Smooth muscle cell of the brain vasculature (primary cell): Measurements from ENCODE around the gene NETO2.

ENCODE experiments used
- DNase-seq: peaks from one replicate; pipeline ENCODE4 v3.0.0-alpha.2; 2012; ENCODE audit warnings: low read depth, low spot score

The NETO2 gene

DNA sequence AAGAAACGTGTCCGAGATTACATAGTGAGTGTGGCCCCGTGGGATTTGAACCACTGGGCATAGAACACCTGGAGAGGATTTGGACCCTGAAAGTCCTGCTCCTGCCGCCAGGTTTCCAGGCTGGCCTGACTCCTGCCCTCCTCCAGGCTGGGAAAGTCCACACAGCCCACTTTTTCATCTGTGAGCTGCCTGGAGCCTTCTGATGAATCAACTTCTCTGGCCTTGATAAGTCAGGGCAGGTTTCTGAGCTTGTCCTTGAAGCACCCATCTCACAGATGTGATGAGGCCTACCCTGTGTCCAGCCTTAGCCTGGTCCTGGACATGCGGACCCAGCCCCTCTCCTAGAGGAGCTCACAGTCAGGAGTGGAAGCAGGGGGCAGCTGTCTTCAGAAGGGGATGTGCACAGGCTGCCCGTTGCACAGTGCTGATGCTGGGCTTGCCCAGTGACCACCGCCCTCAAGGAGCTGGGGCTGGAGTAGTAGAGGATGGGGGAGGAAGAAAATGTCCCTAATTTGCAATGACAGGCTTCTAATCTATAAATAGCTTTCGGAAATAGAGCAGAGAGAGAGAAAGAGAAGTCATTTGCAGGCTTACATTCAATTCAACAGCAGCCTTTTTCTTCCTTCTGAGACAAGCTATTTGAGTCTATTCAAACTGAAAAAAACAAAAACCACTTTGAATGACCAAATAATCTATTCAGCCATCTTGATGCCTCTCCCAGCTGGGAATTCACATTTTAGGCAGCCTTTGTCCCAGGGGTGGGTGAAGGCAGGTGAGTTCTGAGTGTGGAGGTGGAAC, 96.8 kb downstream of the NETO2 start:
- DNase-seq: no peak

- no peak for DNase-seq
Observed at GRCh38 chr16:47045459-47045858, 98.3 kb downstream of the NETO2 start.

DNA sequence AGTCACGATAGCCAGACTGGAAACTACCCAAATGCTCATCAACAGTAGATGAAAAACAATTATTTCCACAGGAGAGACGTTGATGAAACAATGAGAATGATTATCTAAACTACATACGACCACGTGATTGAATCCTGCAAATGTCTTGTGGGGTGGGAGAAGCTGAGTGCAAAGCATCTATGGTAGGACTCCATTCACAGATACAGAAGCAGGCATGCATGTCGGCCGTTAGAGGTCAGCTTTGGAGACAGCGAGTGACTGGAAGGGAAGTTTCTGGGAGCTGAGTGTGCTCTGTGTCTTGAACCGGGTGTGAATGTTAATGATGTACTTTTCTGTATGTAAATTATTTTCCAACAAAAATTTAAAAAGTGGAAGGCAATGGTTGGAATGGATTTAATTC, 98.7 kb downstream of the NETO2 start:
- DNase-seq: no peak

GRCh38 chr16:47043970-47044684, 99.6 kb downstream of the NETO2 start:
- DNase-seq: no peak

DNA sequence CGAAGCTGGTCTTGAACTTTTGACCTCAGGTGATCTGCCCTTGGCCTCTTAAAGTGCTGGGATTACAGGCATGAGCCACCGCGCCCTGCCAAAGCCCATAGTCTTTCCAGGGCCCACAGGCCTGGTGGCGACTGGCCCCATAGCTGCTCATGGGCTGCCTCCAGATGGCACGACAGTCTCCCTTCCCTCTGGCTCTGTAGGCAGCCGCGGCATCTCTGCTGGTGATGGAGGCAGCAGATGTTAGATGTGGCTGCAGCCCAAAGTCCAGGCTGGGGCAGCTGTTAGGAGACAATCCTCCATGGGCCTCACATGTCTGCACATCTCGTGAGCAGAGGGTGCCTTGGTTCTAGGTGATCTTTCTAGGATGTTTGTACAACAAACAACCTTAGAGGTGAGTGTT, 100.5 kb downstream of the NETO2 start:
- no peak for DNase-seq

DNA sequence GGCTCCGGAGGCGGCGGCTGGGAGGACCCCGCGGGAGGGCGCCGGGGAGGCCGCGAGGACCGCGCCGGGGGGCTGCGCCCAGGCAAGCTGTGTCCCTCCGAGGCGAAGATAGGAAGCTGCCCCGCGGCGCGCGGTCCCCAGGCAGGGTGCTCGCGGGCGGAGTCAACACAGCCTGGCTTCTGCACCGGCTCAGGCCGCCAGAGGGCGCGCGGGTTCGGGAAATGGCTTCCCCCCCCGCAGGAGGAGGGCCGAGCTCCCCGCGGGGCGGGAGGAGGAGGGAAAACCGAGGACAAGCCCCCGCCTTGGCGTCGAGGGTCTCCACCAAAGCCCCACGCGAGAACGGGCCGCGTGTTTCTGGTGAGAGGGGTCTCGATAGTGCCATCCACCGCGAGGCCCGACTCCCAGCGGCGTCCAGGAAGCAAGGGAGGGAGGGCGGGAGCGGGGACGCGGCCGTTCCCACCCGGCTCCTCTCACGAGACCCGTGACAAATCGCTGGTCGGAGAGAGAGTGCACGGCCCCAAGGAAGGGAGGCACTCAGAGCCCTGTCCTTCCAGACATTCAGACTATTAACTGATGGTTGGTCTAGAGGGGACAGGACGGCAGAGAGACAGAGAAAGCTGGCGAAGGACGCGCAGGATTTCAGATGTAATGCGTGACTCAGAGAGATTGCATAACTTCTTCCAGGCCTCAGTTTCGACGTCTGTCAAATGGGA, 105.8 kb downstream of the NETO2 start:
- DNase-seq: peak; percentile 29

- DNase-seq: no peak
Observed at GRCh38 chr16:47037396-47037745, 106.4 kb downstream of the NETO2 start.

DNA sequence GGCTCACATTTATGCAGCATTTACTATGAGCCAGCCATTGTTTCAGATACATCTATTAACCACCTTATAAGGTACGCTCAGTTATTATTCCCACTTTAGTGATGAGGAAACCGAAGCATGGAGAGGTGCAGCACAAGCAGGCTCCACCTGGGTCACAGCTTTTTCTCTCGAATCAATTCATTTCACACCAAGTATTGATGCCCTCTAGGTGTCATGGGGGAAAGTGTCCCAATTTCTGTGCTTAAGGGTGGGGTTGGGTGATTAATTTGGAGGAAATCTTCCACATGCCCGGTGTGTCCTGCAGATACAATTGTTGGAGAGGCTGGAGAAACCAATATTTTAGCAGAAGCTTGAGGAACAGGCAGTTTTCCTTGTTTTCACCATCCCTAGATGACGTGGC, 107.5 kb downstream of the NETO2 start:
- no peak for DNase-seq

DNA sequence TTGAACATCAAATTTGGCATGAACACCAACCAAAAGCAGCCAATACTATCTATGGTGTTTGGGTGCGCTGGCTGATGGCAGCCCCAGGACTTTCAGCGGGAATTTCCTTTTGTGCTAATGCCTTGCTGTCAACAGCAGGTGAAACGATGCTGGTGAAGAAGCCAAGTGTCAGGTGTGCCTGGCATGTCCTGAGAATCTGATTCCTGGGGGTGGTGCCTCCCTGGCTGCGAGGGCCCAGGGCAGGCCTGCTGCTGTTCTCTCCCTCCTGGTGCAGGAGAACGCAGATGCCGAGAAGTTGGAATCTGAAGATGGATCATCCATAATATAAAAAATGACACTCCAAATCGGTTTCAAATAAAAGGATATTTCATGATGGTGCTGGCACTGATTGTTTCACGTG, 108.3 kb downstream of the NETO2 start:
- no peak for DNase-seq

GRCh38 chr16:47034455-47034854, 109.3 kb downstream of the NETO2 start:
- no peak for DNase-seq

- DNase-seq: no peak
Observed at GRCh38 chr16:47033176-47033575, 110.6 kb downstream of the NETO2 start.

GRCh38 chr16:47029724-47030123, 114.0 kb downstream of the NETO2 start:
- no peak for DNase-seq

- no peak for DNase-seq
Observed at GRCh38 chr16:47028767-47029377, 114.9 kb downstream of the NETO2 start.
